Spleen (tissue), 7 donors: Measurements from ENCODE around the gene SDR39U1.

Experiments used
- POLR2AphosphoS5 ChIP-seq, 3 donors: sonication (generic); formaldehyde crosslinking; IDR thresholded peaks; one replicate each; pipeline ENCODE4 v1.5.1; 2017; ENCODE audit warnings: antibody characterized with exemption in 3 of 3
- TF ChIP-seq, protein P1 (sequence below), 11 experiments: fragments of 200-600 bp in 7 of 11; fragments of 450-650 bp in 4 of 11; sonication (generic) in 4 of 11; IDR thresholded peaks in 8 of 11; conservative IDR thresholded peaks in 3 of 11; 1 replicate in 7 of 11; 2 replicates in 4 of 11; pipeline versions ENCODE4 v1.4.0 to v1.8.0; 2016 to 2021; ENCODE audit warnings: antibody characterized with exemption in 11 of 11, inconsistent platforms in 4 of 11, mild to moderate bottlenecking in 1 of 11
- donor health status: DM: no; HTN: no; CAD: no; lungs with moderate emphysema.
- donor health status: DM: no; HTN: no; CAD: no.
- donor health status: DM: no; HTN: no; CAD: no.

GRCh38 chr14:24418492-24418873 lies 24.1 kb downstream of the SDR39U1 start:
- TF ChIP-seq POLR2AphosphoS5 (IDR thresholded peaks at IDR 0.05) = peak in 2 of 3 donors; percentile 42 to 43
- TF ChIP-seq, protein P1, sequence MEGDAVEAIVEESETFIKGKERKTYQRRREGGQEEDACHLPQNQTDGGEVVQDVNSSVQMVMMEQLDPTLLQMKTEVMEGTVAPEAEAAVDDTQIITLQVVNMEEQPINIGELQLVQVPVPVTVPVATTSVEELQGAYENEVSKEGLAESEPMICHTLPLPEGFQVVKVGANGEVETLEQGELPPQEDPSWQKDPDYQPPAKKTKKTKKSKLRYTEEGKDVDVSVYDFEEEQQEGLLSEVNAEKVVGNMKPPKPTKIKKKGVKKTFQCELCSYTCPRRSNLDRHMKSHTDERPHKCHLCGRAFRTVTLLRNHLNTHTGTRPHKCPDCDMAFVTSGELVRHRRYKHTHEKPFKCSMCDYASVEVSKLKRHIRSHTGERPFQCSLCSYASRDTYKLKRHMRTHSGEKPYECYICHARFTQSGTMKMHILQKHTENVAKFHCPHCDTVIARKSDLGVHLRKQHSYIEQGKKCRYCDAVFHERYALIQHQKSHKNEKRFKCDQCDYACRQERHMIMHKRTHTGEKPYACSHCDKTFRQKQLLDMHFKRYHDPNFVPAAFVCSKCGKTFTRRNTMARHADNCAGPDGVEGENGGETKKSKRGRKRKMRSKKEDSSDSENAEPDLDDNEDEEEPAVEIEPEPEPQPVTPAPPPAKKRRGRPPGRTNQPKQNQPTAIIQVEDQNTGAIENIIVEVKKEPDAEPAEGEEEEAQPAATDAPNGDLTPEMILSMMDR (IDR thresholded peaks at IDR 0.05 in 8 of 11, conservative IDR thresholded peaks at IDR 0.05 in 3 of 11) = no peak
